GM12891 (cell line): Measurements from ENCODE around the gene ABCB4.

ENCODE experiments used
- DNase-seq: peaks from one replicate; pipeline ENCODE4 v3.0.0; 2011; ENCODE audit warnings: low spot score; ENCODE audit not compliant: insufficient read length
- FAIRE-seq: peaks from 2 replicates; lab custom pipeline; 2011; peaks lifted over from hg19 to GRCh38; lab: Jason Lieb, UNC
- PAX5 ChIP-seq: IDR thresholded peaks from 2 replicates; pipeline ENCODE4 v1.6.1; 2011; ENCODE audit warnings: low read length, moderate library complexity, mild to moderate bottlenecking; ENCODE audit not compliant: insufficient read depth, severe bottlenecking
- POLR2A ChIP-seq: IDR thresholded peaks from 2 replicates; pipeline ENCODE4 v1.6.1; 2011; ENCODE audit warnings: low read depth, low read length, control low read depth
- POLR2AphosphoS5 ChIP-seq: IDR thresholded peaks from 2 replicates; pipeline ENCODE4 v1.6.1; 2011; ENCODE audit warnings: low read depth, low read length, control low read depth
- POU2F2 ChIP-seq: IDR thresholded peaks from 2 replicates; pipeline ENCODE4 v1.6.1; 2011; ENCODE audit warnings: low read depth, mild to moderate bottlenecking, control low read depth, low read length, moderate library complexity
- SPI1 ChIP-seq: IDR thresholded peaks from 2 replicates; pipeline ENCODE4 v1.6.1; 2011; ENCODE audit warnings: low read depth, low read length, control low read depth
- TAF1 ChIP-seq: IDR thresholded peaks from 2 replicates; pipeline ENCODE4 v1.6.1; 2011; ENCODE audit warnings: low read depth, low read length, control low read depth

Gene ABCB4

DNA sequence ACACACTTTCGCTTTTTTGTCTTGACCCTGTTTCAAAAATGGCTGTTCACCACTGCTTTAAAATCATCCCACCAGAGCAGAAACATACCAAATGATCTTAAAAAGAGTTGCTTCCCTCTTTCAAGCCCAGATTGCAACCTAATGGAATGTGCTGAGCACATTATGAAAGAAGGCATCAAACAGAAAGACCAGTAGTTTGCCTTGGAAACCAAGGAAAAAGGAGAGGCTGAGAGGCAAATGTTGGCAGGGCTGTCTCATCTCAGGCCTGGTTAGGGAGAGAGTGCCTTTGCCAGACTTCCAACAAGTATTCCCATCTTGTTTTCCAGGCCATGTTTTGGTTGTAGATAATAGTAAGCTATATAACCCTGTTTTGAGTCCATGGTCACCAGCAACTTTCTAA is 64.3 kb downstream of the ABCB4 start:
- FAIRE-seq (no peak), DNase-seq (no peak)
- TF ChIP-seq TAF1 (no peak), POLR2AphosphoS5 (no peak), POLR2A (no peak)

GRCh38 chr7:87404674-87405073 is 70.8 kb downstream of the ABCB4 start:
- FAIRE-seq (no peak), DNase-seq (no peak)
- no peak for TF ChIP-seq POLR2A
- TF ChIP-seq POU2F2: no peak
- TF ChIP-seq PAX5: no peak
- no peak for TF ChIP-seq POLR2AphosphoS5
- TF ChIP-seq TAF1: no peak
- no peak for TF ChIP-seq SPI1

GRCh38 chr7:87398446-87398845 is 77.0 kb downstream of the ABCB4 start:
- no peak for FAIRE-seq
- no peak for TF ChIP-seq SPI1
- no peak for TF ChIP-seq POLR2AphosphoS5
- no peak for TF ChIP-seq POLR2A
- TF ChIP-seq TAF1: no peak
- TF ChIP-seq PAX5: no peak
- no peak for TF ChIP-seq POU2F2
- DNase-seq: no peak

DNA sequence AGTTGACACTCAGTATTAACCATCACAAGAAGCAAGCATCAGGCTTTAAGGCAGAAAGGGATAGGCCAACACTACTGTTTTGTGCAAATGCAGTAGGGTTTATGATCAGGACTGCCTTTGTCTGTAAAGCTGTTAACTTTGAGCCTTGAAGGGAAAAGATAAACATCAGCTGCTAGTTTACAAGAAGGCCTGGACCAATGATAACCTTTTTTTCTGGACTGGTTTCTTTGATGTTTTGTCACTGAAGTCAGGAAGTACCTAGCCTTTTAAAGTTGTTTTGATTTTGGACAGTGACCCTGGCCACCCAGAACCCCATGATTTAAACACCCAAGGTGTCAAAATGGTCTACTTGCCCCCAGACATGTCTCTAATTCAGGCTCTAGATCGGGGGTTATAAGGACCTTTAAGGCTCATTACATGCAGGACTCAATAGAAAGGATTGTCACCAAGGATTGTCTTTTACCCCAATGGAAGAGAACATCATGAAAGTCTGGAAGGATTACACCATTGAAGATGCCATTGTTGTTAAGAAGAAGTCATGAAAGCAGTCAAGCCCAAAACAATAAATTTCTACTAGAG is 79.9 kb downstream of the ABCB4 start:
- FAIRE-seq (no peak), DNase-seq (no peak)
- TF ChIP-seq TAF1: no peak
- no peak for TF ChIP-seq SPI1

GRCh38 chr7:87391020-87391701 is 84.3 kb downstream of the ABCB4 start:
- no peak for FAIRE-seq
- no peak for DNase-seq
- TF ChIP-seq PAX5: no peak
- no peak for TF ChIP-seq POU2F2
- TF ChIP-seq SPI1: no peak
- TF ChIP-seq POLR2A: no peak
- TF ChIP-seq POLR2AphosphoS5: no peak
- TF ChIP-seq TAF1: no peak

- DNase-seq: no peak
- no peak for FAIRE-seq
- TF ChIP-seq TAF1 (no peak), POU2F2 (no peak), PAX5 (no peak), POLR2A (no peak), POLR2AphosphoS5 (no peak), SPI1 (no peak)
Measured at GRCh38 chr7:87380905-87381304, 94.6 kb downstream of the ABCB4 start.

DNA sequence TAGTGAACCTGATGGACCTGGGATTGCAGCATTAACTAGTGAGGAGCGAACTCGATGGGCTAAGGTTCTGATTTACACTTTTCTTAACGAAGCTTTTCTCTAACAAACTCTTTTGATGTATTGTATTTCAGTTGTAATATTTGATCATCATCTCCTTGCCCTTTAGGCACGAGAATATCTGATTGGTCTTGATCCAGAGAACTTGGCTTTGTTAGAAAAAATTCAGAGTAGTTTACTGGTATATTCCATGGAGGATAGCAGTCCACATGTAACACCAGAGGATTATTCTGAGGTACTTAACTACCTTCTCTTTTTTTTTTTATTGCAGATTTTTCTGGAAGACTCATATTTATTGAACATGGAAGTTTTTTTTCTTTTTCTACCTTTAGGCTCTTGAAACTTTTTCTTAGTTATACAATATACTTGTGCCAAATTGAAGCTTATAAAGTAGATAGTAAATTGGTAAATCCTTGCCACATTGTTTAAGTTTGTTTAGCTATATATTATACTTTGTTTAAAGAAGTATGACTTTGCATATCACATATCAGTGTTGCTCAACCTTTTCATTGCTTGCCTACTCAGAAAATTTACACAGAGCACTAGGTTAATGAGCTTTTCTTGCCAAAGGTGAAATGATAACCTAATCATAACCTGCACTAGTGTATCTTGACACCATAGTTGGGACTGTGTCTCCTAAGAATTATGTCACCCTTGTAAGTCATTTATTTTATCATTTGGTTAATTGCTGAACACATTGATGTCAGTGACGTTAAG is 99.6 kb downstream of the ABCB4 start:
- TF ChIP-seq POLR2A (no peak), PAX5 (no peak), POU2F2 (no peak), SPI1 (no peak), POLR2AphosphoS5 (no peak)
- FAIRE-seq (no peak), DNase-seq (no peak)

DNA sequence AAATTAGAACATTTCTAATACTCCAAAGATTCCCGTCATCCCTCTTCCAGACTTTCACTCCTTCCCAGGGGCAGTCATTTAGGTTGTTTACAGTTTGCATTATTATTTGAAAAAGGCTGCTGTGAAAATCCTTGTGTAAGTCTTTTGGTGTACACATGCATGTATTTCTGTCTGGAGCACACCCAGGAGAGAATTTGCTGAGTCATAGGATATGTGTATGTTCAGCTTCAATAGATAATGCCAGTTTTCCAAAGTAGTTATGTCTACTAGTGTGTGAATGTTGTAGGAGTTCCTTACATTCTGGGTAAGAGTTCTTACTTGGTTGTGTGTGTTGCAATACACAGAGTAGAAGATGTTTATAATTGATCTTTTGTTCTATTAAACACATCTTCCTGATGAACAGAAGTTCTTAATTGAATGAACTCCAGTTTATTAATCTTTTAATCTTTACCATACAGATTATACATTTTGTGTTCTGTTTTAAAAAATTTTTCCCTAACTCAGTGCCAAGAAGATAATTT is 104.8 kb downstream of the ABCB4 start:
- no peak for FAIRE-seq
- TF ChIP-seq PAX5: no peak
- TF ChIP-seq POLR2AphosphoS5: no peak
- no peak for TF ChIP-seq POLR2A
- TF ChIP-seq SPI1: no peak
- no peak for TF ChIP-seq POU2F2
- no peak for TF ChIP-seq TAF1
- DNase-seq: no peak

DNA sequence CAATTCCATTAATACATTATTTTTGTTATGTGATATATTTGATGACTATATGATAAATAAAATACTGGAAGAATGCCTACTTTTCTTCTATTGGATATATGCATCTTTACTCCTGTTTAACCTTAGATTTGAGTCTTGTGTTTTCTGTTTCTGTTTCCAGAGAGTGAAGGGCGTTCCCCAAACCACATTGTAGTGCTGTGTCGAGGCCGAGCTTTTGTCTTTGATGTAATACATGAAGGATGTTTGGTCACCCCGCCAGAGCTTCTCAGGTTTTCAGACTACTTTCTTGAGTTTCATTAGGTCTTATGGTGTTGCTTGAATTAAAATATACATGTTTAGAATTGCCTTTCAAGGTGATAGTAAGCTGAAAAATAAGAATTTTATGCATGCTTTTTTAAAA is 106.3 kb downstream of the ABCB4 start:
- DNase-seq (no peak), FAIRE-seq (no peak)
- TF ChIP-seq PAX5: no peak
- TF ChIP-seq POLR2AphosphoS5: no peak
- no peak for TF ChIP-seq POU2F2
- TF ChIP-seq TAF1: no peak
